T1000 (cell line): ENCODE measurements around the gene UBTD2.

ENCODE experiments used
- DNase-seq: peaks from one replicate; lab custom pipeline; 2025; ENCODE audit warnings: mixed read lengths; lab: John Stamatoyannopoulos, UW

UBTD2 gene

DNA sequence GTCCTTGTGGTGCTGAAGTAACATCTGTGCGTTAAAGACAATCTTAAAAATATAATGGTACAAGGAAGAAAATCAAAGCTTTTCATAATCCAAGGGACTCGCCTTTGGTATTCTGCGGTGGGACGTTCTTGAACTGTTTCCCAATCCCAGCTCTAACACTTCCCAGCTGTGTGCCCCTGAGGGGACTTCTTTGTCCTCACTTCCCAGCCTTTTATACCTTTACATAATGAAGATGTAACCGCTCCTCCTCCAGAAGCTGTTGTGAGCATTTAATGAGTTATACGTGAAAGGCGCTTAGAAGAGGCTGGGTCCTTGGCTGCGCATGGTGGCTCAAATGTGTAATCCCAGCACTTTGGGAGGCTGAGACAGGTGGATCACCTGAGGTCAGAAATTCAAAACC lies 112.4 kb downstream of the UBTD2 start:
- DNase-seq, result no peak

DNA sequence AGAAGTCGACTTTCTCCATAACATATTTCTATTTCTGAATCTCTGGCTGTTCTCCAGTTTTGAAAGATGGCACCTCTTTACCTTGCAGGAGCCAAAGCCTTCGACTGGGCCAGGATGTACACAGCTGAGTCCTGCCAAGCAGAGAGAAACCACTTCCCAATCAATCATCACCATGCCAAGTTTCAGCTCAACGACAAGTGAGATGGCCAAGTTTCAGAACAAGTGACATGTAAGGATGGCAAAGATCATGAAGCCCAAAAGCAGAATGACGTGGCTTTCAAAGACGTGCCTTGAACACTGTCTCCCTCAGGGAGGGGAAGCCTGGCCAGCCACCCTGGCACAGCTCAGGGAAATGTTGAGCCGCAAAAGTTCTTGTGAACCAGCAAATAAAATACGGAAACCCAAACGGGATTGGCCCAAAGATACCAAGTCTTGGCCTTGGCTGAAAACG lies 113.3 kb downstream of the UBTD2 start:
- DNase-seq, result no peak

DNA sequence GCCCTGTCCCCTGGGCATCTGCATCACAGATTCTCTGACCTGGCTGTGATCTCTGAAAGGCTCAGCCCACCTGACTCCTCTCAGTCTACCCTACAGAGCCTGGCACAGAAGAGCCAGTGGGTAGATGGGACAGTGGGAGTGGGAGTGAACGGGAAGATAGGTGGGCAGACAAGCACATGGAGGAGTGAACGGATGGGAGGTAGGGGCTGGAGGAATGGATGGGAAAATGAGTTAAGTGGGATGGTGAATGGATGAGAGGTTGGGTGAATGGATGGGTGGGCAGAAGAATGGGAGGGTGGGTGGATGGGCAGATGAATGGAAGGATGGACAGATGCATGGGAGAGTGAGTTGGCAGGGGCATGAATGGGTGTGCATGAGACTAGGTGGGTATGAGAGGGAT lies 114.3 kb downstream of the UBTD2 start:
- DNase-seq, result no peak

DNA sequence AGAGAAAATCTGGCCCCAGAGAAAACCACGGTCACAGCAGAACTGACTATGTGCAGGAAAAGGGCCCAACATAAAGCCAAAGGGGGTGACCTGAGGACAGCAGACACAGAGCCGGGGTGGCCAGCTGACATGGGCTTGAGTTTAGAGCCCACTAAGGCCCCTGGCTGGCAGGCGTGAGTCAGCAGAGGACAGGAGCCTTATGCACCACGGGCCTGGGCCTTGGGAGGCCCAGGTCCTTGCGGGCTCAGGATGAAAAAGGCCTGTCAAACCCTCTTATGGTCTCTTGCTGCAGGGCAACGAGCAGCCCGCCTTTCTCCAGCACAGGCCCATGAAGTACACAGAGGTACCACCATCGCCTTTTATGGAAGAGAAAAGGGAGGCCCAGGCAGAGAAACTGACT lies 115.3 kb downstream of the UBTD2 start:
- no peak for DNase-seq

DNA sequence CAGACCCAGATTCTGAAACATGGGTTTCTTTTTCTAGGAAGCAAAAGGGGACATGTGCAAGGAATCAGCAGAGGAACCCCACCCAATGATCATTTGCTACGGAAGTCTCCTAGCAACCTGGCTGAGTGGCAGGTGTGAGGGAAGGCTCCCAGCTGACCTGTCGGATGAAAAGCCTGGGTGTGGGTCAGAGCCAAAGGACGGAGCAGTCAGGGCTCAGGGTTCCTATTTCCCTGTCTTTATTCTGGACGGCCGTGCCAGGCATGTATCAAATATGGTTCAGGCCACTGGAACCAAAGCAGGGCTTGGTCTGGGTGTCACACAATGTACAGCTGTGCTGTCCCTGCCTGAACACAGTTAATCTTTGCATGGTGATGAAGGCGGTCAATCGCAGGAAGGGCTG lies 115.7 kb downstream of the UBTD2 start:
- DNase-seq, result no peak

- DNase-seq, result no peak
Observed at GRCh38 chr5:172166030-172166826, 117.3 kb downstream of the UBTD2 start.

DNA sequence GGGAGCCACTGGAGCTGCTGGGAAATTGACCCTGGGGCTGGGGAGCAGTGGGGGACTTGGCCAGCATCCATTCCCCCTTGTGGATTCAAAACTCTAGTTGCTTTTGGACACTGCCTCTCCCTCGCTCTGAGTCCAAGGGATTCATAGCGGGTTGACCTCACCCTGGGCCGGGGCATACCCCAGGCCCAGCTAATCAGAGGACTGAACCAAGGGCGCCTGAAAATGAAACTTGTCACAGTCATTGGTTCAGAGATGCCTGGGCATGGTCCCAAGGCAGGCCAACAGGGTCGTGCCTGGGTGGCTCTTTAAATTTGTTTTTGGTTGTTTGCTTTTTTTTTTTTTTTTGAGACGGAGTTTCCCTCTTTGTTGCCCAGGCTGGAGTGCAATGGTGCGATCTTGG lies 118.1 kb downstream of the UBTD2 start:
- DNase-seq, result no peak

GRCh38 chr5:172164769-172165212 lies 118.8 kb downstream of the UBTD2 start:
- DNase-seq, result no peak

- no peak for DNase-seq
Observed at GRCh38 chr5:172163346-172163745, 120.2 kb downstream of the UBTD2 start.

DNA sequence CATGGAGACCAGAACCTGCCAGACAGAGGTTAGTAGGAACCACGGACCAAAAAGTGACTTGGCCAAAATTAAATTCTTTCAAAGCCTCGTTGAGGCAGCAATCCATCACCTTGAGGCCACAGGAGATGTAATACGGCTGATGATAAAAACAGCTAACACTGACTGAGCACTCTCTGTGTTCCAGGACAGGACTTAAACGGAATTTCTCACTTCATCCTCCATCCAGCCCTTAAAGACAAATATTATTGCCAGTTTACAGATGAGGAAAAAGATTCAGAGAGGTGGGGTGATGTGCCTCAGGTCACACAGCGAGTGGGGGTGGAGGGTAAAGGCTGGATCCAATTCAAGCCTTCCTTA lies 120.6 kb downstream of the UBTD2 start:
- DNase-seq, result no peak

GRCh38 chr5:172162323-172162986 lies 121.1 kb downstream of the UBTD2 start:
- no peak for DNase-seq

DNA sequence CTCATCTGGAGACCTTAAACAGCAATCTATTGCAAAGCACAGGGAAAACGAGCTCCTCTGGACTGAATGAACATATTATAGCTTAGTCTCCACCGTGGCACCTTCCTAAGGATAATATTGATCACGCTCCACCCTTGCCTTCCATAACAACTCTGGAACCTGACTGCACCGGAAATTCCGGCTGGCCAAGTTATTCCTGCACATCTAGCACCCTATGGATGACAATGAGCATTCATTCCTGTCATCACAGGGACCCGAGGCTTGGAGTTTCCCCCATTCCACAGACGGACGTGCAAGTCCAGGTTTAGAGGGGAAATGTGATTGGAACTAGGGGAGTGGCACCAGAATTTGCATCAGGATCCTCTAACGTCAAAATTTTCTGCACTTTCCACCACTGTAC lies 123.1 kb downstream of the UBTD2 start:
- no peak for DNase-seq
